HG02798 (cell line): ENCODE results near the gene CAMK1D.

Experiments
- ATAC-seq: cut with Tn5 transposase; IDR thresholded peaks from one replicate; pipeline ENCODE4 v1.9.1; 2021; ENCODE audit warnings: mild to moderate bottlenecking; ENCODE audit not compliant: unreplicated experiment, poor library complexity

The CAMK1D gene

DNA sequence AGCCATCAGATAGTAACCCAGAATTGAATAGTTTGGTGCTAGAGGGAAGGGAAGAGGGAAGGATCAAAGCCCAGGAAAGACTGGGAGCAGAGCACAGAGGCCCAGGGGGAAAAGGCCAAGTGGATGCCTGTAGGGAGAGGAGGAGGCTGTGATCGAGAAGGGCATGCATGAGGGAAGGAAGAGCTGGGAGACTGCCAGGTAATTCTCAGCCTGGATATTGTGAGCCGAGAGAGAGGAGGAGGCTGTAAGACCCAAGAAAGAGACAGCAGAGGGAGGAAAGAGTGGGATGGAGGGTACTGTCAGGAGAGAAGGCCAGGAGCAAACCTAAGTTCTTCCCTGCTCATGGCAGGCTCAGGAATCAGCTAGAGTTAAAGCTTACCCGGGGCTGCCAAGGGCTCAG lies 474.0 kb downstream of the CAMK1D start:
- ATAC-seq = no peak

DNA sequence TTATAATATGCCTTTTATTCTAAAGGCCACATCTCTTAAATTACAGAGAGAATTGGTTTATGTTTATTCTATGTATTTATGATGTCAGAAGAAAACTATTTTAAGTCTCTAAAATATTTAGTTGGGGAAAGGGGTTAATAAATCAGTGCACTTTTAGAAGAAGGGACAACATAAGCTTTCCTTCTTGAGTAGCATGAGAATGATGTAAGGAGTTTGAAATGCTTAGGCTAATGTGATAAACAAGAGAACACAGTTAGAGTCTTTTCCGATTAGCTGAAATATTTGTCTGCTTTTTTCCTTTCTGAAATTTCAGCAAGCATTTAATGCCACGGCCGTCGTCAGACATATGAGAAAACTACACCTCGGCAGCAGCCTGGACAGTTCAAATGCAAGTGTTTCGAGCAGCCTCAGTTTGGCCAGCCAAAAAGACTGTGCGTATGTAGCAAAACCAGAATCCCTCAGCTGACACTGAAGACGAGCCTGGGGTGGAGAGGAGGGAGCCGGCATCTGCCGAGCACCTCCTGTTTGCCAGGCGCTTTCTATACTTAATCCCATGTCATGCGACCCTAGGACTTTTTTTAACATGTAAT lies 476.0 kb downstream of the CAMK1D start:
- no peak for ATAC-seq

DNA sequence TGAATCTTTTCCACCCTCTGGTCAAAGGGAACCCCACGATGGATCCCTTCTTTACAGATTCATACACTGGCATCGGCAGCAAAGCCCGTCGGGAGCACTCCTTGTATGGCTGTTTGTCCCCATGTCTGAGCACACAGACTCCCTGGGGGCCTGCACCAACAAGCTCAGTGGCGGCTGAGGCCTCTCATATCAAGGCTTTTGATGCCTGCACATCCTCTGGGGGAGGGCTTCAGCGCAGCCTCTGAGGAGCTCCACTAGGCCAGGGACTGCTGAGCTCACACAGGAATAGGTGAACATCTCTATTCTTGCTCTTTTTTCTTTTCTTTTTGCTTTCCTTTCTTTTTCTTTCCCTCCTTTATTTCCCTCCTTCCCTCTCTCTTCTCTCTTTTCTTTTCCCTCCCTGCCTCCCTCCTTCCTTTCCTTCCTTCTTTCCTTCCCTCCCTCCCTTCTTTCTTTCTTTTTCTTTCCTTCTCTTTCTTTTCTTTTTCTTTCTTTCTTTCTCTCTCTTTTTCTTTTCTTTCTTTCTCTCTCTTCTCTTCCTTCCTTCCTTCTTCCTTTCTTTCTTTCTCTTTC lies 477.5 kb downstream of the CAMK1D start:
- no peak for ATAC-seq

DNA sequence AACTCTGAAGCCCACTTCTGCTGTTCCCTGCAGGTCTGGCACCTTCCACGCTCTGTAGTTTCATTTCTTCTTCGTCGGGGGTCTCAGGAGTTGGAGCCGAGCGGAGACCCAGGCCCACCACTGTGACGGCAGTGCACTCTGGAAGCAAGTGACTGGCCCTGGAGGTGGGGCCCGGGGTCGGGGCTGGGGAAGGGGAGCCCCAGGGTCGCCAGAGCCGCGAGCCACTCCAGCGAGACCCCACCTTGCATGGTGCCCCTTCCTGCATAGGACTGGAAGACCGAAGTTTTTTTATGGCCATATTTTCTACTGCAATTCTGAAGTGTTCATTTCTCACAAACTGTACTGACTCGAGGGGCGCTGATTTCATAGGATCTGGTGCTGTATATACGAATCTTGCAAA lies 479.4 kb downstream of the CAMK1D start:
- no peak for ATAC-seq

DNA sequence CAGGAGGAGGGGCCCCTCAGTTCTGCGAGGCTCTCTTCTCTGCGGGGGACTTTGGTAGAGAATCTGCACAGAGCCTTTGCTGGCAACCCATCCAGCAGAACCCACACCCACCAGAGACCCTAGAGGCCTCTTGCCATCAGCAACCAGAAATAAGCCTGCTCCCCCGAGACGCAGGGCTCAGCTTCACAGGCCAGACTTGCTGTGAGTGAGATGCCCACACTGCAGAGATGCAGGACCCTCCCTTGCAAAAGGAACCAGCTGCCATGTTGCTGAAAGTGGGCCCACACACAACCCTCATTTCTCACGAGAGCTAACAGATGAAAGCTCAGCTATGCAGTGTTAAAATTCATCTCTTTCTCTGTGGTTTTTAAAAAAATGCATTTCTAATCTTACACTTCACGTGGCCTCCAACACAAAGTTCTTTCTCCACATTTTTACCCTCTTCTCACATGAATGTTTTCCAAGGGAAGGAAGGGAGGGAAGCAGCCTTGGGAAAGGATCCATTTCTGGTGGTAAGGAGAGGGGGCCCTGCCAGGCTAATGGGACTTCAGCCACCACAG lies 480.6 kb downstream of the CAMK1D start:
- ATAC-seq = no peak

DNA sequence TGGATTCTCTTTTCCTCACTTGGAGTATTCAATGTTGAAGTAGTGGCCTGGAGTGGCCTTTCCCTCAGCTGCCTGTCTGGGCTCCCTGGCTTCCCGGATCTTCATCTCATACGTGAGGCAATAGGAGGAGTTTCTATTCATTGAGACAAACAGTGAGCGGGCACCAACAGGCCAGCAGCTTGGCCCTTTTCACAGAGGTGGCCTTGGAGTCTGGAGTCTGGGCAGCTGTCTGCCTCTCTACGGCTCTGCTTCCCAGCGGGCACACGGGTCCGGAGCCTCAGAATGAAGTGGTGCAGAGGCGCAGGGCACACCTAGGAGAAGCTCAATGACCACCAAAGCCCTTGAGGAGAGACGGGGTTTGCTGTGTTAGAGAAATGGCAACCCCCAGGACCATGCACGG lies 482.7 kb downstream of the CAMK1D start:
- ATAC-seq = no peak

DNA sequence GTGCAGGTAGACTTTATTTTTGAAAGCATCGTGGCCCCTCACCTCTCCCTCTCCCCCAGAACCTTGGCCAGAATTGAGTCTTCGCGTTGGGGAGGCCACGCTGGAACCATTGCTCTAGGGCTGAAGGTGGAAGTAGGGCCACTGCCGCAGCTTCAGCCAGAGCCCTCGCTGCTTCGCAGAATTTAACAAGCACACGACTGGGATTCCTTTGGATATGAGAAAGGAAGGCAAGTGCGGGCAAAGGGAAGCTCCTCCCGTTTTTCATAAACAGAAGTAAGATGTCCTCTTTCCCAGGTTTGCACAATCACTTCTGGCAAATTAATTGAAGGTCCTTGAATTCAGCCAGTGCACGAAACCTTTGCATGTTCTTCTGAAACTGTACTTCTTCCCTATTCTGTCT lies 484.1 kb downstream of the CAMK1D start:
- ATAC-seq = no peak

DNA sequence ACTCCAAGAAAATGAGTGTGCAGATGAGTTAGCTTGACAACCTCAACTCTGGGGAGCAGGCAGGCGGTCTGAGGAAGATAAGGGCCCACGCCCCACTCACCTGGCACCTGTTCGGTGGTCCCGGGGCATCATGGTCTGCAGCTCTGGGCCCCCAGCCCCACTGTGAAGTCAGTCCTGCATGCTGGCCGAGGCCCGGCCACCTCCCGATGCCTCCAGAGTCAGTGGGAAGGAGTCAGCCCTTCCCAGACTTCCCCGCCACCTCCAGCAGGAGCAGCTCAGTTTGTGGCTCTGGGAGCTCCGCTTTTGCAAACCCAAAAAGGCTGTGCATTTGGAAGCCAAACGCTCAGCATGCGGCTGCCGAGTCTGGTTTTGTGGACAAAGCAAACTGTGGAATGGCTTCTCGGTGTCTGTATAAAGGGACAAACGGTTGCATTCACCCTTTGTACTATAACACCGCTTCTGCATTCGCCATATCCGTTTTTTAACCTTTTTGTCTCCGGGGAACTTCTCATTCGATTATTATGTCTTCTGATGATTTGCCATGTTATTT lies 484.8 kb downstream of the CAMK1D start:
- no peak for ATAC-seq

DNA sequence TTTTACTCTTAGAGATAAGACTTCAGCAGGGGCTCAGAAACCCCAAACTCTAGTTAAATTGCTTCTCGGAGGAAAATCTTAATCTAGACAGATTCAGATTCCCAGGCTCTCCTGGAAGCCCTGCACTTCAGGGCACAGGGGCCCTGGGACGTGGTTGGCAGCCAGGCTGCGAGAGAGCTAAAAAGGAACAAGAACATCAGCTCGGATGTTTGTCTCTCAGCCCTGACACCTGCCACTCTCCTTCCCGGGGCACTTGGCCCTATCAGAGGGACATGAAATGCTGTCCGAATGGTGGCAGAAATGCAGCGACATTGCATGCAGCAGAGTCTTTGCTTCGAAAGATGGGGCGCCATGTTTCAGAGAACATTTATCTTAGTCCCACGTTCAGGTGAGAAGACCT lies 485.4 kb downstream of the CAMK1D start:
- no peak for ATAC-seq

DNA sequence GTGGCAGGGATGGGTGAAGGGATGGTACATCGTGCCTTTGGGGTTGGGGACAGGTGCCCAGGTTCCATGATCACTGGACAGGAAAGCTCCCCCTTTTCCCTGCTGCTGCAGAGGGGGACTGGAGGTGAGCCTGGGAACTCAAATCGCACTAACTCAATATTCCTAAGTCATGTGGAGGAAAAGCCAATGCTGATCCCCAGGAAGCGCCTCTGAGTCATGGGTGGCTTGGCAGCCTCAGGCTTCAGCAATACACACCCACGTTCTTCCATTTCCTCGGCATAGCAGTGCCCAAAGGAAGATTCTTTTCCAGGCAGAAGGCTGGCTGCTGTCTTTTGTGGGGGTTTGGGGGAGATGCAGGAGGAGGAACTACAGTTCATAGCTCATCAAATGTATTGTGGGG lies 486.4 kb downstream of the CAMK1D start:
- ATAC-seq = no peak

DNA sequence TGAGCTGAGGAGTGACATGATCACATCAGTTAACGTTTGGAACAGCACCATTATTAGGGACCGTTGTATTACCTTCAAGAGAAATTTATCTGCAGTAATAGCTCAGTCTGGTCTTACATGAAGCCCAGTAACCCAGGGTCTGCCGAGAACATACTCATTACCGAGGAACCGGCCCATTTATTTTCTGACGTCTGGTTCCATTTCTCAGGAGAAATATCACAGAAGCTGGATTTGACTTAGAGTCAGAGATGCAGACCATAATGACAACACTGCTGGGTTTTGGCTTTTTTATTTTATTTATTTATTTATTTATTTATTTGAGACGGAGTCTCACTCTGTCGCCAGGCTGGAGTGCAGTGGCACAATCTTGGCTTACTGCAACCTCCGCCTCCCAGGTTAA lies 489.0 kb downstream of the CAMK1D start:
- no peak for ATAC-seq

DNA sequence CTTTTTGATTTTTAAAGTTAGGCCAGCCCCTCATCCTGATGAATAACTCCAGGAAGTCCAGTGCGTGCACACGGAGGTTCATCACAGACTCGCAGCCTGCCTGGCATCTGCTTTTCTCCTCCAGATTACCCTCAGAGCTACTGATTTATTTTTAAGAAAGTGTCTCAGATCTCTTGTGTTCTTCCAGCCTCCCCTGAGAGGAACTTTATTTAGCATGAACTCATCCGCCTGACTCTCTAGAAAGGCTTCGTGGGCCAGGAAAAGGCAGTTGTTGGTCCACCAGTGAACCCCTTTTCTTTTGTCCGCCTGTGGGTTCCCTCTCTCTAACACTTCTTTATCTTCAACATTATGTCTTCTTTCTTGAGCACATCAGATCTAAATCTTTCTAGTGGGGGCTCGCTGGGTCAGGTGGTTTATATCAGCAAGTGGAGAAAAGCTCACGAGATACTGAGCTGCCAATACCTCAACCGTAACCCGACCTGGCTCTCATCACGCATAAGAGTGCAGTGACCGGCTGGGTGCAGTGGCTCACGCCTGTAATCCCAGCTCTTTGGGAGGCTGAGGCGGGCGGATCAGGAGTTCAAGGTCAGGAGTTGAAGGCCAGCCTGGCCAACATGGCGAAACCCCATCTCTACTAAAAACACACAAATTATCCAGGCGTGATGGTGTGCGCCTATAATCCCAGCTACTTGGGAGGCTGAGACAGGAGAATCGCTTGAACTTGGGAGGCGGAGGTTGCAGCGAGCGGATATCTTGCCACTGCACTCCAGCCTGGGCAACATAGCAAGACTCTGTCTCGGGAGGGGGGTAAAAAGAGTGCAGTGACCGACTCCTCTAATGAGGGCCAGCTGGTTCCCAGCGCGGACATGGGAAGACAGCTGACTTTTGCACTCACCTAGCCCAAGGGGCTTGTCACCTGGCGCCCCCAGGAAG lies 489.9 kb downstream of the CAMK1D start:
- no peak for ATAC-seq

DNA sequence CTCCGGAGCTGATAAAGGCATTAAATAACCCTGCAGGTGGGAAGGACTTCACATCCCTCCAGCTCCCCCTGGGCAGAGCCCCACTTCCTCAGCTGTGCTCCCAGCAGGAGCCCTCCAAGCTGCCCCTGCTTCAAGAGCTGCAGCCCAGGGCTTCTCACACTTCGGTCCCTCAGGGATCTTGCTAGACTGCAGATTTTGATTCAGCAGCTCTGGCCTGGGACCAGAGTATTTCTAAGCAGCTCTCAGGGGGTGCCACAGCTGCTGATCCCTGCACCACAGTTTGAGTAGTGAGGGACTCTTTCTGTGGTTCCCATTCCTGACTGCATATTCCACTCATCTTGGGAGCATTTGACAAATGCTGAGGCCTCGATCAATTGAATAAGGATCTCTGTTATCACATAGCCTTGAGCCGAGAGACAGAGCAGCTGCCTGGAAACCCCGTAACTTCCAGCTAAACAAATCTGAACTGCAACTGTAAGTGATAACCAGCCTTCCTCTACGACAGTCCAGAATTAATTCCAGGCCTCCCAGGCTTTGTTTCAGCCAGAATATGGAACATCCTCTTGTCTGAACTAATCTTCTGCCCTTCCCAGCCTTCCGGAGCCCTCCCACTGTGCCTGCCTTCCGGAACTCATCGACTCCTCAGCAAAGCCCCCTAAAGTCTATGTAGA lies 490.7 kb downstream of the CAMK1D start:
- no peak for ATAC-seq

DNA sequence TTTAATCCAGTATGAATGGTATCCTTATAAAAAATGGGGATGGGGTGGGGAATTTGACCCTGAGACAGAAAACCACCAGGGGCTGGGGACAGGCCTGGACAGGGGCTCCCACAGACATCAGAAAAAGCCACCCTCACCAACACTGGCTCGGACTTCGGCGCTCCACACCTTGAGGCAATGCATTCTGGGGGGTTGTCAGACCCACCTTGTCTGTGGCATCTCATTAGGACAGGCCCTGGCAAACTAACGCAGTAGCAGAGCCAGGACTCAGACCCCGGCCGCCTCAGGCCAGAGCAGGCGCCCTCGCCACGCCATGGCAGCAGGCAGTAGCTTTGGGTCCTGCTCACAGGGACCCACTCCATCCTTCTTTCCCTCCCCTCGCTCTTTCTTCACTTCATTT lies 492.1 kb downstream of the CAMK1D start:
- no peak for ATAC-seq

DNA sequence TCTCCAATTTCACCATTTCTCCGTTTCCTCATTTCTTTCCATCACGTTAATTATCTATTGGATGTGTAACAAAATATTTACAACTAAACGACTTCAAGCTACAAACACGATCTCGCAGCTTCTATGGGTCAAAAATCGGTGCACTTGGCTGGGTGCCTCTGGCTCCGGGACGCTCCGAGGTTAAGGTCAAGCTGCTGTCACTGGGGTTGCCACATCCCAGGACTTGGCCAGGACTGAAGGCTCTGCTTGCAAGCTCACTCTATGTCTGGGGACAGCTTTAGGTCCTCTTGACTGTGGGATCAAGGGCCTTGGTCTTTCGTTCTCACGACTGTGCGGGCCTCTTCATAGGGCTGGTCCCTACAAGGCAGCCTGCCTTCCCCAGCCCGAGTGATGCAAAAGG lies 492.5 kb downstream of the CAMK1D start:
- ATAC-seq = no peak

DNA sequence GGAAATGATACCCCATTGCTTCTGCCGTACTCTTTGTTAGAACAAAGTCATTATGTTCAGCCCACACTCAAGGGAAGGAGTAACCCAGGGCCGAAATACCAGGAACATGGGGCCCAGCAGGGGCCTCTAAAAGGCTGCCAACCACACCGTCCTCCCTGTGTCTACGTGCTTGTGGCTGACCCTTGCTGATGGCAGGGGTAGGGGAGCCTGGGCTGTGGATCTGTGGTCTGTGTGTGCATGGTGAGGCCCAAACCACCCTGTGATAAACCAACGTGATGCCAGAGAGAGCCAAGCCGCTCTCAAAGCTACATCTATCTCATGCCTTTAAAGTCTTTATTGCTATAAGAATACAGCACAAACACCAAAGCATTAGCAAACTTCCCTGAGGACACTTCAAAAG lies 493.0 kb downstream of the CAMK1D start:
- no peak for ATAC-seq

DNA sequence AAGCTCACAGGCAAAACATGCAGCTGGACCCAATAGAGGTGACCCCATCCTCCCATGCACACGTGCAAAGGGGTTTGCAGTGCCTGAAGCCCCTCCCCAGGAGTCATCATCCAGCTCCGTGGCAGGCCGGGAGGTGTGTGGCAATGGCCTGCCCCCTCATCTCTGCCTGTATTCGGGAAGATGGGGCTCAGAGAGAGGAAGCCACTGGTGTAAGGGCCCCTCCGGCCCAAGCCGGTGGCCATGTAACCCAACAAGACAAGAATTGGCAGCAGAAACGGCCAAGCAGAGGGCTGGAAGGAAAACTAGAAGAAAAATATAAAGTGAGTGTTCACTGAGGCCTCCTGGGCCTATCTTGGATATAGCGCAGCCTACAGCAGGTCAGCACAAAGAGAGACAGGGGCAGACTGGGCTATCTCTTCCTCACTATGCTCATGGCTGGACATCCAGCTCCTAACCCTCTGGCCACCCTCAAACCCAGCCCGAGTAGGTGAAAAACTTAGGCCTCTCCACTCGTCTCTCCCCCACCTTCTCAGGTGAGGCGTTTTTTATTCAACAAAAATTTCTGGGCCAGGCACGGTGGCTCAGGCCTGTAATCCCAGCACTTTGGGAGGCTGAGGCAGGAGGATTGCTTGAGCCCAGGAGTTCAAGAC lies 494.1 kb downstream of the CAMK1D start:
- no peak for ATAC-seq

DNA sequence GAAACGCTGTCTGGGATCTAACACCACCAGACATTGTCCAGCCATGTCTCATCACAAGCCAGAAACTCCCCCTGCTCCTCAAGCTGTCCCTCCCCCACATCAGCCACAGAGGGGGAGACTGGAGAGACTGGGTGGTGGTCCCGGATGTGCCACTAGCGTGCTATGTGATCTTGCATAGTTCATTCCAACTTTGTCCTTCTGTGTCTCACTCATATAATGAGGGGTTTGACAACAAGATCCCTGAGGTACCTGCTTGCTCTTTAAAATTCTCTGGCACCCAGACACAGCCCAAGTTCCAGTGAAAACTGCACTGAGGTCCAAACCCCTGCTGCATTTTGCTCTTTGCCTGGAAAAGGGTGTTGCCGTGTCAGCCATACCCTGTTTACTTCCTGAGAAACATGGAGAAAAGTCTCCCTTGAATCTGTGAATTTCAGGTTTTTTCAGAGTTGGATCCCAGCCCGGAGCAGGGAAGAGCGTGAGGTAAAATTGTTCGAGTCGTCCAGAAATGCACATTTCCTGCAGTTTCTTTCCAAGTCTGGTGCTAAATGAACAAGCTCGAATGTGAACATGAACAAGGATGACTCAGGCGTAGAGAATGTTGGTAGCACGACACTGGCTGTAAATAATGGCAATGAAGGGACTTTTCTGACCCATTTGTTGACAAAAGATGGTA lies 495.6 kb downstream of the CAMK1D start:
- no peak for ATAC-seq

DNA sequence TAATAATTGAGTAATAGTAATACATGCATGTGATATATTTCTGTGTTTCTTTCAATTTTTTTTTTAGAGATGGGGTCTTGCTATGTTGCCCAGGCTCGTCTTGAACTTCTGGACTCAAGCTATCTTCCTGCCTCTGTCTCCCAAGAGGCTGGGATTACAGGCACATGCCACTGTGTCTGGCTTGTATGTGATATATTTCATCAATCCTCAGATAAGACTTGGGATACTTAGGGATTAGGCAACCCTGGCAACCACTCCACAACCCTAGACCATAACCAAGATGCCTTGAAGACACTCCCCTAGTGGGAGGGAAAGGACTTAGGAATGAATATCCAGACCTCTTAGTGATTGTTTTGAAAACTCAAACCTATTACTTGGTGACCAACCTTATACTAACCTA lies 497.4 kb downstream of the CAMK1D start:
- ATAC-seq = no peak
